WI38 (cell line): ENCODE results near the gene GPC3.
"Not testable (repeated sequence)": the region's sequence is repeated elsewhere in the genome, so short reads cannot be mapped to it uniquely, and the experiment has no call there.

Experiments
- H3K4me3 ChIP-seq: 2 replicates; pipeline ENCODE4 v1.5.1; 2011; ENCODE audit warnings: low read depth, mild to moderate bottlenecking, control low read depth, low read length
- CTCF ChIP-seq: IDR thresholded peaks from 2 replicates; pipeline ENCODE4 v1.5.1; 2012; ENCODE audit warnings: low read depth, mild to moderate bottlenecking, control low read depth, low read length

The GPC3 gene

GRCh38 chrX:133726642-133727041, 258.8 kb downstream of the GPC3 start:
- TF ChIP-seq CTCF, result no peak
- H3K4me3 ChIP-seq, result no peak overlapping the region

GRCh38 chrX:133726211-133726630, 259.2 kb downstream of the GPC3 start:
- H3K4me3 ChIP-seq, result no peak overlapping the region
- TF ChIP-seq CTCF, result no peak

- no peak for TF ChIP-seq CTCF
- no peak overlapping the region for H3K4me3 ChIP-seq
These were observed 261.5 kb downstream of the GPC3 start for GRCh38 chrX:133723930-133724329.

GRCh38 chrX:133722756-133723155, 262.6 kb downstream of the GPC3 start:
- no peak for TF ChIP-seq CTCF
- no peak overlapping the region for H3K4me3 ChIP-seq

- not testable (repeated sequence) for H3K4me3 ChIP-seq
These were observed 265.1 kb downstream of the GPC3 start for GRCh38 chrX:133720269-133720668.

- no peak for TF ChIP-seq CTCF
- no peak overlapping the region for H3K4me3 ChIP-seq
These were observed 269.7 kb downstream of the GPC3 start for GRCh38 chrX:133715715-133716114.

GRCh38 chrX:133709501-133709900, 275.9 kb downstream of the GPC3 start:
- no peak for TF ChIP-seq CTCF
- no peak overlapping the region for H3K4me3 ChIP-seq

- H3K4me3 ChIP-seq, result no peak overlapping the region
- no peak for TF ChIP-seq CTCF
These were observed 278.5 kb downstream of the GPC3 start for GRCh38 chrX:133706890-133707289.
